GM18873 (cell line): ENCODE data around the gene ACYP2.
A peak's percentile ranks its signal among the peaks of the same experiment; 100 is the strongest.
"Not testable (repeated sequence)": the region's sequence is repeated elsewhere in the genome, so short reads cannot be mapped to it uniquely, and the experiment has no call there.

ENCODE experiments used
- ATAC-seq: cut with Tn5 transposase; IDR thresholded peaks from one replicate; pipeline ENCODE4 v1.9.1; 2021; ENCODE audit warnings: mild to moderate bottlenecking, moderate library complexity, moderate number of reproducible peaks; ENCODE audit not compliant: unreplicated experiment, low FRiP score

Gene ACYP2

DNA sequence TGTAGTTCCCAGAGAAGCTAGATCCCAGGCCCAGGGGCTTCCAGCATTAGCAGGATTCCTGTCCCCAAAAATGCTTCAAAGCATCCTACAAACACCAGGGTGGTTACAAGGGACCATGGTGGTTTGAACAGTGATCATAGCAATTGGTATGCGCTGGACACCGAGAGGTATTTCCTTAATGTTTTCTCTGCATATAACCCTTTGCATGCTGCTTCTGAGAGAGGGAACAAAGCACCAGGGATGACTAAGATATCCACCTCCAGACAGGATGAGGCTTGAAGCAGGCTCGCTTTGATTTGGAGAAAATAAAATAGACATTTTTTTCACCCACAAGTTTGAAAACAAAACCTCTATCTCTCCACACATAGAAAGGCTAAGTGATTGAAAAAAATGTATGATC is 191.1 kb downstream of the ACYP2 start:
- ATAC-seq: no peak

GRCh38 chr2:54308186-54308585 is 192.8 kb downstream of the ACYP2 start:
- ATAC-seq: no peak

- no peak for ATAC-seq
Observed at GRCh38 chr2:54308782-54309181, 193.4 kb downstream of the ACYP2 start.

GRCh38 chr2:54310311-54310710 is 194.9 kb downstream of the ACYP2 start:
- ATAC-seq: no peak

DNA sequence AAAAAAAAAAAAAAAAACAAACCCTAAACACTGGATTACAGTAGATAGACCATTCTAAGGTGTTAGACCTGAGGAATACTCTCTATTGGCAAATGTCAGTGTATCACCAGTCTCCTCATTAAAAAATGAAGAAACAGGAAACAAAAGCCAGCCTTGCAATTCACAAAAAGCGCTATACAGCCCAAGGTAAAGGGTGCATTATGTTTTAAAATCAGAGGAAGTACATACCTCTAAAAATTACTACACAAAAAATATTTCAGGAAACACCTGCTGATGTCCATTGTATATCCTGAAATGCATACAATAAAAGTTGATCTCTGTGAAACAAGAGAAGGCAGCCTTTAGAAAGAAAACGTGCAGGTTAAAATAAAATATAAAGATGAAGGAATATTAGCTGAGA is 195.5 kb downstream of the ACYP2 start:
- ATAC-seq: no peak

GRCh38 chr2:54313147-54313546 is 197.7 kb downstream of the ACYP2 start:
- ATAC-seq: no peak

GRCh38 chr2:54317973-54318372 is 202.6 kb downstream of the ACYP2 start:
- no peak for ATAC-seq

GRCh38 chr2:54318821-54319220 is 203.4 kb downstream of the ACYP2 start:
- no peak for ATAC-seq

DNA sequence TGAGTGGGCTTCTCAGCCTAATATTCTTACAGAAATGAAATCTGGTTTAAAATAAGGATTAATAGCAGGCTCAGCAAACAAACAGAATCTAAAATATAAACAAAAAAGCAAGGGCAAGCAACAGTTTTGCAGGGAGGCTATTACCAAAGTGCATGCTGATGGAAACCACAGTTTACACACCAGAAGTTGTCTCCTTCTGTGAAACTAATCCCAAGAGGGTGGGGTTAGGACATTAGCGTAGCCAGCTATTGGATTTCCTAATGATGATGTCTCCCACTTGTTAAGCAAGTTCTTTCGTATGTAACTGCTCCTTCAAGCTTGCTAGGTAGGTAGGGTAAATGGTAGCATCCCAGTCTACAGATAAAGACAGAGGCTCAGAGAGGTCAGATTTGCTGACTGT is 205.6 kb downstream of the ACYP2 start:
- no peak for ATAC-seq

DNA sequence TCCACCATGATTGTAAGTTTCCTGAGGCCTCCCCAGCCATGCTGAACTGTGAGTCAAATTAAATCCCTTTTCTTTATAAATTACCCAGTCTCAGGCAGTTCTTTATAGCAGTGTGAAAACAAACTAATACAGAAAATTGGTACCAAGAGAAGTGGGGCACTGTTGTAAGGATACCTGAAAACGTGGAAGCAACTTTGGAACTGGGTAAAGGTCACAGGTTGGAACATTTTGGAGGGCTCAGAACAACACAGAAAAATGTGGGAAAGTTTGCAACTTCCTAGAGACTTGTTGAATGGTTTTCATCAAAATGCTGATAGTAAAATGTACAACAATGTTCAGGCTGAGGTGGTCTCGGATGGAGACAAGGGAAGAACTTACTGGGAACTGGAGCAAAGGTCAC is 209.1 kb downstream of the ACYP2 start:
- not testable (repeated sequence) for ATAC-seq

- ATAC-seq: no peak
Observed at GRCh38 chr2:54325148-54325547, 209.7 kb downstream of the ACYP2 start.

DNA sequence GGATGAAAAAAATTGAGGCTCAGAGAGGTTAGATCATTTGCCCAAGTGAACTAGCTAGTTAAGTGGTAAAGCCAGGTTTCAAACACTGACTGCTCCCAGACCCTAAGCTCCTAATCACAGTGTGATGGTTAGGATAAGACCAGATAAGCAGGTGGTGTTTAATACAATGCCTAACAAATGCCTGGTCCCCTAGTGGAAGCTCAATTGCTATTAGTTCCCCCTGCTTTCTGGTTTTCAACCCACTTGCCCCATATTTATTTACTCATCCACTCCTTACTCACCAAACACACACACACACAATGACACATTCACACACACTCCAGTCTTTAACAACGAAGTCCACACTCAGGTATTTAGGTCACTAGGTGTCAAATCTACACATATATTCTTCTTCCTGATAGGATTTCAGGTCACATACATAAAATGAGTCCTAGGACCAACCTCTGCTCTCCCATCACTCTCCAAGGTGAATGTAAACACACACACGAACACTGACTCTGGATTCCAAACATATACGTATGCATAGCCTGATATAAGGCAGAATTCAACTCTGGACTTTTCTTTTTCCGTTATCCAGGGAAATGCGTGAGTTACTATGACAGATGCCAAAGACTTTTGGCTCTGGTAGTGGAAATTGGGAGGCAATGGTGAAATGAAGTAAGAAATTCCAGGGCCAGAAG is 214.2 kb downstream of the ACYP2 start:
- no peak for ATAC-seq

GRCh38 chr2:54330162-54330925 is 214.9 kb downstream of the ACYP2 start:
- ATAC-seq: peak; percentile 92

DNA sequence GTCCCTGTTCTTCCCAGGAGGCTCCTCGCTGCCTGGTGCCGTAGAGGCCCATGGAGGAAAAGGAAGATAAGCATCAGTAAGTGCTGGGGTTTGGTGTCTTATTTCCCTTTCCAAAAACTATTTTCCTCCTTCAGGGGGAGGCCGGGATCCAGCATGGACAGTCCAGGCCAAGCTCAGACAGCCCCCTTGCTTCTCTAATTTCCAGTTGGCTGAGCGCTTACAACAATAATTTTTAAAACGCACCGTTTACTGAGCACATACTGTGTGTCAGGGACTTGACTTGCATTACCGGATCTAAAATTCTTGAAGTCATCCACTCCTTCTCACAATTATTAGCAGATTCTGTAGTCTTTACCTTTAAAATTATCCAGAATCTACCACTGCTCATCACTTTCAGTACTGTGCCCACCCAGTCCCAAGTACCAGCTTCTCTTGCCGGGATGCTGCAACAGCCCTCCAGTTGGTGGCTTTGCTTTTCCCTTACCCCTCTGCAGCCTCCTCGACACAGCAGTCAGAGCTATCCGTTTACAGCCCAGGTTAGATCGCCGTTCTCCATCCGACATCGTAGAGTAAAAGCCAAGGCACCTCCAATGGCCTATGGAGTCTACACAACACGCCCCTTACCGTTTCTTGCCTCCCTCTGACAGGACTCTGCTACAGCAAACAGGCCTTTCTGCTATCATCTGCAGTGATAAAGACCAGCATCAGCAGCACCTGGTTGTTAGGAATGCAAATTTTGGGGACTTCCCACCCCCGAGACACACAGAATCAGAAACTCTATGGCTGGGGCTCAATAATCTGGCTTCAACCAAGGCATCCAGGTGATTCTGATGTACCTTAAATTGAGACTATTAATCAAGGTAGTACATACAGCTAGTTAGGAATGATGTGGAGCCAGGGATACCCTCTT is 215.8 kb downstream of the ACYP2 start:
- ATAC-seq: peak; percentile 23

- ATAC-seq: no peak
Observed at GRCh38 chr2:54332386-54332785, 217.0 kb downstream of the ACYP2 start.

GRCh38 chr2:54336136-54336976 is 220.9 kb downstream of the ACYP2 start:
- no peak for ATAC-seq

- ATAC-seq: no peak
Observed at GRCh38 chr2:54336977-54337255, 221.5 kb downstream of the ACYP2 start.

DNA sequence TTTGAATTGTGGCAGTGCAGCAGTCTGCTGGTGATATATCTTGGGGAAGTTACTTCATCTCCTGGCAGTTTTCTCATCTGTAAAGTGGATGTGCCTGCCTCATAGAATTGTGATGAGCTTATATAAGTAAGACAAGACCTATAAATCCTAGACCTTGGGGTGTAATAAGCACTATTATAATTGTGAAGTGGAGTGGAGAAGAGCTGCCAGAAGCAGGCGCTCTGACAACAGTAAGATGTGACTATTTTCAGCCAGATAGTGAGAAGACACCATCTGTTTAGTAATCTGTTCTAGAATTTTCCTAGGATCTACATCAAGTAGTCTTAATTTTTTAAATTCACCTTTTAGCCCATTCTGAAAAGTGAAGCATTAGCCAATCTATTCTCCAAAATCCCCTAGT is 226.2 kb downstream of the ACYP2 start:
- ATAC-seq: no peak

- ATAC-seq: no peak
Observed at GRCh38 chr2:54342603-54343002, 227.2 kb downstream of the ACYP2 start.

DNA sequence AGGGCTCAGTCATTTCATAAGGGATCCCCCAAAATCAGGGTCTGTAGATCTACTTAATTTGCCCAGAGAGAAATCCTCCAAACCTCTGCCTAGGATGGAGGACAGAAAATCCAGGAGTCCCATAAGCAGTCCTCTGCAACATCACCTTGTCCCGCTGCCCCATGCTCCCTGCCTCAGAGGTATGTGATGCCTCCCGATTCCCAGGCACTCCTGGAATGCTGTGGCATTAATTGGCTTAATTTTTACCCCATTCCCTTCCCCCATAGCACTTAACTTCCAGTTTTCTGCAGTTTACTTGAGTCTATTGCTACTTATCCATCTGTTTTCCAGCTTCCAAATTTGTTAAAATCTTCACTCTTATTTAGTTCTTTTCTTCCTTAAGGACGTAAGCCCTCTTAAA is 232.2 kb downstream of the ACYP2 start:
- ATAC-seq: no peak
